ENCODE data around the gene EXOC4.
A peak's percentile ranks its signal among the peaks of the same experiment; 100 is the strongest.

EXOC4 gene

DNA sequence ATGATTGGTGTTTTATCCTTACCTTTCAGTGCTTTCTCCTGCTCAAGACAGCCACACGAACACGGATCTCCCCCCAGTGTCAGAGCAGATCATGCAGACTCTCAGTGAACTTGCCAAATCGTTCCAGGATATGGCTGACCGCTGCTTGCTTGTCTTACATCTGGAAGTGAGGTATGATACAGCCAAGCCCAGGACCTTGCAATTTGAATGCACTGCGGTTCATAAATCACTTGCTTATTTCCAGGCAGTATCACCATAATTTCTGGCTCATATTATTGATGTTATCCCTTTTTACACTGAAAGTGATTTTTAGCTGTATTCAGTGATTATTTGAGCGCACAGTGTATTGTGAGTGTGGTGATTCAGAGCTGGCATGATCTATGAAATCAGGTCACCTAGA, 744.6 kb downstream of the EXOC4 start:
- TF ChIP-seq GATA1 (IDR thresholded peaks at IDR 0.05; ENCODE audit: low read depth, low read length) (no peak), POLR2A (IDR thresholded peaks at IDR 0.05; ENCODE audit: low read length) (no peak)
- DNase-seq, result no peak

DNA sequence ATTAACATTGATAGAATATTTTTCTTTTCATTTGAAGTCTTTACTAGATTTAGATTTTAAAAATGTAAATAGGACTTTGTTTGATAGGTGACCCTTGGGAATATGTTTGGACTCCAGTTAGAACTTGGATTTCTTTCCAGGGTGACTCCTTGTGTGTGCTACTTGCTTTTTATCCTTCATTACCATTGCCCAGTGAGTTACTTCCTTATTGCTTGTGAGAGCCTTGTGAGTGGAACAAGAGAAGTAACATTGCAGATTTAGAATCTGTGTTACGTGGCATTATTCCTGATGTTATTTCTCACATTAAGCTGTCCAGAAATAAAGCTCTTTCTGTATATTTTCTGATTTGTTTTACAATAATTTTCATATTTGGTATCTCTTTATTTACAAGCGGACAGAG, 746.3 kb downstream of the EXOC4 start:
- no peak for DNase-seq
- TF ChIP-seq POLR2A (IDR thresholded peaks at IDR 0.05; ENCODE audit: low read length) (no peak), GATA1 (IDR thresholded peaks at IDR 0.05; ENCODE audit: low read depth, low read length) (no peak)

DNA sequence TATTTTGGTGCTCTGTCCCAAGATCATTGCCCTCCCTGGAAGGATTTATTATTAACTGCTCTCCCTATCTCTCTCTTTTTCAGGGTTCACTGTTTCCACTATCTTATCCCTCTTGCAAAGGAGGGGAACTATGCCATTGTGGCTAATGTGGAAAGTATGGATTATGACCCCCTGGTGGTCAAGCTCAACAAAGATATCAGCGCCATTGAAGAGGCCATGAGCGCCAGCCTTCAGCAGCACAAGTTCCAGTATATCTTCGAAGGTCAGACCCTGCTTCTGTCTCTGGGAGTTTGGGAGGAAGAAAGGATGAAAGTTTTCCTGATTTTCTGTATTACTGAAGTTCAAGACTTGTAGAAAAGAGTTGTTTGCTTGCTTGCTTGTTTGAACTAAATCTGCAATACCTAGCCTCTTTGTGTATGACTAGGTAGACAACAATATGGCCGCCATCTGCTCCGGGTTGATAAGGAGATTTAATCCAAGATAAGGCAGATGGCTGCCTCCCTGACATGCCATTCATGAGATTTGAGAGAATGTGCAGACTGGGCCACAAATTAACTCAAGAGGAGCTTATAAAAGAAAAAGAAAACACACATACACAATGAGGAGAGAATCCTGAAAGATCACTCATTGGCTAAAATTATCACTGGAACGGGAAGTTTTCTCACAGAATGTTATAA, 752.1 kb downstream of the EXOC4 start:
- no peak for TF ChIP-seq GATA1 (IDR thresholded peaks at IDR 0.05; ENCODE audit: low read depth, low read length)
- TF ChIP-seq POLR2A (IDR thresholded peaks at IDR 0.05; ENCODE audit: low read length), result no peak

DNA sequence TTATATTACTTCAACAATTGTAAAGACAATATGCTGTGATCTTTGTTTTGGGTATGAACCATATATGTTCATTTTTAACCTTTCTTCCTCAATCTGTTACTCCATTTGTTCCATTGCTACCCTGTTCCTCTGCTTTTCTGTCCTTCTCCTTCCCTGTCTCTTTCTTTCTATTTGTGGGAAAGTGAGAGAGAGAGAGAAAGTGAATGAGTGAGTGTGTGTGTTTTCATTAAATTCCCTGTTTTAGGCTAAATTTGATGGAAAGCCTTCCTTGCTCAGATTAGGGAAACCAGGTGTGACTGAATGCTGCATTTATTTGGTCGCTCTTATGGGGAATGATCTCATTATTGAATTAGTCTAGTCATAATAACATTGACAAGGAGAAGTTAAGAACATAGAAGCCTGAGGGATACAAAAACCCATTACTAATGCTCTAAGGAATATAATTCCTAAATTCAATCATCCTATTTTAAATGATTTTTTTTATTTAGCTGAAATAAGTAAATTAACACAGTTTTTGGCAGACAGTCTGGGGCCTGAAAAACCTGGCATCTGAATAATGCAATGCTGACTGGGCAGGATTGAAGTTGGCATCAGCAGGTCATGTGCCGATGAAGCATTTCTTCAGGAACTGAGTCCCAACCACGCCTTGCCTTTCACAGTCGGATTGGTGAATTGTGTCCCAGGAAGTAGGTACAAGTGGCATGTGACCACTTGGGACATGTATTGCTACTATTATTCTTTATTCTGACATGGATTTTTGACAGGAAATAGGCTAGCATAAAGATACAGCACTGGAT, 756.6 kb downstream of the EXOC4 start:
- no peak for TF ChIP-seq POLR2A (IDR thresholded peaks at IDR 0.05; ENCODE audit: low read length)
- no peak for TF ChIP-seq GATA1 (IDR thresholded peaks at IDR 0.05; ENCODE audit: low read depth, low read length)
- no peak for DNase-seq

More for the DNA sequence above, 752.1 kb downstream of the EXOC4 start:
- DNase-seq, result peak; percentile 21 to 72

DNA sequence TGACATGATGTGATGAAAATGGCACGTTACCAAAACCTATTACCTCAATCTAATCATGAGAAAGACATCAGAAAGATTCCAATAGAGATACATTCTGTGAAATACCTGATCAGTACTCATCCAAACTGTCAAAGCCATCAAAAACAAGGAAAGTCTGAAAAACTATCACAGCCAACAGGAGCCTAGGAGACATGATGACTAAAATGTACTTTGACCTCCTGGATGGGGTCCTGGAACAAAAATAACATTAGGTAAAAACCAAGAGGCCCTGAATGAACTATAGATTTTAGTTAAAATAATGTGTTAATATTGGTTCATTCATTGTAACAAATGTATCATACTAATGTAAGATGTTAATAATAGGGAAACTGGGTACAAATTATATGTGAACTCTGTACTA, 760.4 kb downstream of the EXOC4 start:
- no peak for DNase-seq
- no peak for TF ChIP-seq GATA1 (IDR thresholded peaks at IDR 0.05; ENCODE audit: low read depth, low read length)

DNA sequence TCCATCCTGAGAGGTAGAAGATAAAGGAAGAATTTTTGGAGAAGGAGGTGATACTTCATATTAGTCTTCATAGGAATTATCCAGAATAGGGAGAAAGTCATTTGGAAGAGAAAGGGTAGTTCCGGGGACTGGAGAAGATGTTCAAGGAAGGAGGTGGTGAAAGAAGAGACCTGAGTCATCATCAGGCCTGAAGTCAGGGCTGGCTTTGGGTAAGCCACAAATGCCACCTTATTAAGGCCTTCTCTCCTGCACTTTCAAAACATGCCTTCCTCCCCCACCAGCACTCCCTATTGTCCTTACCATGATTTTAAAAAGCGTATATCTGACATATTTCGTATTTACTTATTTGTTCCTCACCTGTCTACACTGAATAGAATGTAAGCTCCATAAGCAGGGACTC, 762.1 kb downstream of the EXOC4 start:
- TF ChIP-seq POLR2A (IDR thresholded peaks at IDR 0.05; ENCODE audit: low read length), result no peak
- TF ChIP-seq GATA1 (IDR thresholded peaks at IDR 0.05; ENCODE audit: low read depth, low read length), result no peak
- no peak for DNase-seq

DNA sequence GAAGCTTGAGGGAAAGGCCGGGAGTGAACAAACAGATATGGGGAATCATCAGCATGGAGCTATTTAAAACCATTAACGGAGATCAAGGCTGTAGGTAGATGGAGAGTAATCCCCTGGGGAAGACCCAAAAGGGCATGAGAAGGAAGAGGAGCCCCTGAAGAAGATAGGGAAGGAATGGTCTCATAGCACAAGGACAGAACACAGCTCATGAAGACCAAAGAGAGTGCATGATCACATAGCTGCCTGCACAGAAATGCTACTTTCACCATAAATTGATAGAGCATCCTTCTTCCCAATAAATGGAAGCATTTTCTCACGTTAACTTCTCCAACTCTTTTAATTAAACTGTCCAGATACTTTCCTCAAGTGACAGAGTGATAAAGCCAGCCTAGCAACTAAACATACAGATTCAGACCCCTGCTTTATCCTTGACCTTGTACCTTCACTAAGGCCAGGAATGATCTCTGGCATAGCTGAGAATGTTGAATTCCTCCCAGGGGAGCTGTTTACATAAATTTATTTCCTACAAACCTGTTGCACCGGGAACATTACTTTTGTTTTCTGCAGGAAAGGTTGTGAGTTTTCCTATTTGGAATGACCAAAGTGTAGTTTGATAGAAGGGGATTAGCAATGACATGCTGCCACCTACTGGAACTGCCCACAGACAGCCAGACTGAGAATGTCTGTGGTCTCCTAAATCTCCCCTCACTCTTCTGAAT, 763.5 kb downstream of the EXOC4 start:
- DNase-seq, result peak; percentile 2 to 39
- TF ChIP-seq POLR2A (IDR thresholded peaks at IDR 0.05; ENCODE audit: low read length), result no peak
- no peak for TF ChIP-seq GATA1 (IDR thresholded peaks at IDR 0.05; ENCODE audit: low read depth, low read length)

DNA sequence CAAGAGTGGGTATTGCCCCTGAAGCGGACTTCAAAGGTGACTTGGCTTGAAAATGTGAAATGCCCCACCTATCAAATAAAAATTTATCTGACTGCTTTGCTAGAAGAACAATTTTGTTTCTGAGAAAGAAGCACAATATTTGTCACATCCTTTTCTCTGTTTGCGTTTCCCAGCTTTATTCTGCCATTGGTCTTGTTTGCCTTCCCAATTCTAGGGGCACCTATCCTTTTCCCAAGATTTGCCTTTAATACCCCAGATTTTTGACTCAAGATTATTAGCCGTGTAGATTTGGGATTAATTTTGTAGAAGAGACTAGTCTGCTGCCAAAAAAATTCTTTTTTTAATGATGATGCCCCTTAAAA, 764.0 kb downstream of the EXOC4 start:
- TF ChIP-seq GATA1 (IDR thresholded peaks at IDR 0.05; ENCODE audit: low read depth, low read length) (no peak), POLR2A (IDR thresholded peaks at IDR 0.05; ENCODE audit: low read length) (no peak)
- DNase-seq, result no peak

DNA sequence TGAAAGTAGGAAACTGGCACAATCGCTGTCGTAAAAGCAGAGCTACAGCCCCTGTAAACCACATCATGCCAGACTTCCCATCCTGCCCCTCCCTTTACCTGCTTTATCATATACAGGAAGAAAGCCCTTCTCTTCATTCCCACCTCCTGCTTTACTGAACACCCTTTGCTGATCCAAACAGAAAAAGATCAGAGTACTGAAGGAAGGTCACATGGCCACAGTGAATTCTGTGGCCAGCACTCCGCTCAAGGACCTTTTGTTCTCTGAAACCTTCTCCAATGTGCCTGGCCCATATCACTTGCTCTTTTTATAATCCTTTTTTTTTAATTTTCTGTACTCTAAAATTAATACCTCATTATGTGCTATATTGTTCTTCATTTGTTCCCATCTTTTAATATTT, 765.4 kb downstream of the EXOC4 start:
- DNase-seq, result no peak
- no peak for TF ChIP-seq POLR2A (IDR thresholded peaks at IDR 0.05; ENCODE audit: low read length)

DNA sequence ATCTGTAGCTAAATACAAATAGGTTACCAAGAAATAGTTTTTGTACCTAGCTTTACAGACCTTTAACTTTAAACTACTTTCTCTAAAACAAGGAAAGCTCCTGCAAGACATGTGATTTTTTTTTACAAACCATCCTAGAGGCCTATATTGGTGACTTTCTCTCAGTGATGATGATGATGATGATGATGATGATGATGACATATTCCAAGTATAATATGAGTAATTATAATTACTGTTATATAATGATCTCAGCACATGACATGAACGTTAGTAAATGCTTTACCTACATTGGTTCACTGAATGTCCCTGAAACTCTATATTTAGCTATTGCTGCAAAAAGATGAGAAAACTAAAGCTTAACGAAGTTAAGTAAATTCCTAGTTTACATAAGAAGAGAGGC, 766.4 kb downstream of the EXOC4 start:
- no peak for TF ChIP-seq GATA1 (IDR thresholded peaks at IDR 0.05; ENCODE audit: low read depth, low read length)
- TF ChIP-seq POLR2A (IDR thresholded peaks at IDR 0.05; ENCODE audit: low read length), result no peak
- no peak for DNase-seq

DNA sequence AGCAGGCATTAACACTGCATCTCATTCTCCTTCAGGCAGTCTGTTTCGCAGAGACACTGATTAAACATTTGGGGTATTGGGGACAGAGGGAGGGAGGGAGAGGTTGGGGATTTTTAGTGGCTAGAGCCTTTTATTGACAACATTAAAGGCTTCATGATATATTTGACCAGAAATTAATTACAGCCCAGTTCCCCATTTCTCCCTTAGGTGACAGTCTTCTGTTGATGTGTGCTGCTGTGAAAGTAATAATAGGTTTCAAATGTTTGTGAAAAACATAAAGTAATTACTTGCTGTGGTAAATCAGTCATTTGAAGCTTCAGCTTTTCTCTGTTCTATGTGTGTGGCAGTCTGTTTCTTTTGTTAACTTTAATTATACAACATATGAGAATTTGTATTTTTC, 769.0 kb downstream of the EXOC4 start:
- TF ChIP-seq POLR2A (IDR thresholded peaks at IDR 0.05; ENCODE audit: low read length) (no peak), GATA1 (IDR thresholded peaks at IDR 0.05; ENCODE audit: low read depth, low read length) (no peak)
- DNase-seq, result no peak

DNA sequence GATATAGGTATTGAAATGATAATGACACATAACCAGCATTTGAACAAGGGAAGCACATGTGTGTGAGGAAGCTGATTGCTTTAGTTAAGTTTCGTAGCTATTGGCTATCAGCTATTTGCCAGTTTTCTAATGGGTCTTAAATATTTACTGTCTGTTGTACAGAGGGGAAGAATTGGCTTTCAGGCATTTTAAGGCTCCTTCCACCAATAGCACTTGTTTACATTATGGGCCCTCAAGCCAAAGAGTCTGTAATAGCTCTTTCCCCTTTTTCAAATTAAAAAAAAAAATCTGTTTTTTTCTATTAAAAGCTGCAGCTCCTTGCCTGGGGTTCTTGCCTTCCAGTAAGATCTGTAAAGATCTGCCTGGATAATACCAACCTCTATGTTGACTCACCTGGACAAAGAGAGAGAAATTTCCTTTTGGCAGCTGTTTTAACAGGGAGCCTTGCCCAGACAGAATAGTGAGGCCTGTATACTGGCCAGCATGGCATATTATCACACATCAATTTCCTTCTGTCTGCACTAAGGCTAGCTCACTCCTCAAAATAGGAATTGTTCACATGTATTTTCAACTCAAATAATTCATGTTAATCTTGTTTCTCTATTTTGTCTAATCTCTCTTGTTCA, 769.5 kb downstream of the EXOC4 start:
- TF ChIP-seq GATA1 (IDR thresholded peaks at IDR 0.05; ENCODE audit: low read depth, low read length) (no peak), POLR2A (IDR thresholded peaks at IDR 0.05; ENCODE audit: low read length) (no peak)

DNA sequence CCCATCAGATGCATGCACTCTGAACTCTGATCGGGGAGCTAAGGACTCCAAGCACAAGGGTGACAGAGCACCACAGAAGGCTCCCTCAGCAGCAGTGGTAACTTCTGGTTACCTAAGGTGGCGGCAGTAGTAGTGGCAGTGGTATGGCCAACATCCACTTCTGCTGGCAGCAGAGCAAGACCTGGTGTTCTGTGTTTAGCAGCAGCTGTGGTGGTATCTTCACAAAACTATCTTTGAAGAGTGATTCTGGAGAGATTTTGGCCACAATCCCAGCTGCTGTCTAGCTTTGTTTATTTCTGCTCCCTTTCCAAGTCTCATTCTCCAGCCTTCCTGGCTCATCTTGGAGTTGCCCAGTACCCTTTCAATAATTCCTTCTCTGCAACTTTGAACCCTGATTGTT, 771.9 kb downstream of the EXOC4 start:
- TF ChIP-seq GATA1 (IDR thresholded peaks at IDR 0.05; ENCODE audit: low read depth, low read length) (no peak), POLR2A (IDR thresholded peaks at IDR 0.05; ENCODE audit: low read length) (no peak)
- no peak for DNase-seq

More for the DNA sequence above, 769.5 kb downstream of the EXOC4 start:
- no peak for DNase-seq

DNA sequence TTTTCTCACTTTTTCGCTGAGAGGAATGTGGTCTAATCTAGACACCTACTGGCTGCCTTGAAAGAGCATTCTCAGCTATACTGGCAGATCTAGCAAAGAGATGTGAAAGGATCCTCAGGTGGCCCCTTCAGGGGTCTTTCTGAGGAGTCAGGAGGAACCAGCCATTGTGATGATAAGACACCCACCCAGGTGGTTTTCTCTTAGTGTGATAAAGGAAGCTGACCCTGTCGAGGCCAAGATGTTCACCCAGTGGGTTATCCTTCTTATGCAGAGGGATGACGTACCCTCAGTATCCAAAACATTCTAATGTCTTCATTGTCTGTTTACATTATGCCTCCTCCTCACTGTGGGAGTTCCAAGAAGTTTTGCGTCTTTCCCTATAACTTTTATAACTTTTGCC, 776.0 kb downstream of the EXOC4 start:
- no peak for TF ChIP-seq POLR2A (IDR thresholded peaks at IDR 0.05; ENCODE audit: low read length)
- TF ChIP-seq GATA1 (IDR thresholded peaks at IDR 0.05; ENCODE audit: low read depth, low read length), result no peak

More for the DNA sequence above, 776.0 kb downstream of the EXOC4 start:
- DNase-seq, result no peak

Measured in erythroblast (primary cell).